A549 (cell line): Measurements from ENCODE around the gene ATP9B. TPM values are rescaled to one million over a fixed set of nuclear protein-coding genes. Genes with fewer than 3 reads are reported as not detected.
A peak's percentile ranks its signal among the peaks of the same experiment; 100 is the strongest.

Source experiments
- ATAC-seq, 2 experiments: fragments of 200-7000 bp in 1 of 2; fragments of >200 bp in 1 of 2; cut with Nextera tagmentation in 1 of 2; cut with Tn5 transposase in 1 of 2; 3 replicates each; pipeline versions ENCODE4 v1.8.0 to v1.9.1; 2018 to 2020; ENCODE audit warnings: mild to moderate bottlenecking in 1 of 2, moderate library complexity in 1 of 2
- CTCF ChIA-PET: fragments of 300-600 bp; sonication (Branson Sonifier 250); formaldehyde crosslinking; extraction: SDS; loops from one replicate; lab custom pipeline; 2021; ENCODE audit warnings: antibody characterized with exemption, inconsistent platforms; lab: Yijun Ruan, JAX
- POLR2A ChIA-PET: fragments of 350-600 bp; formaldehyde crosslinking; extraction: SDS; loops from one replicate; lab custom pipeline; 2021; ENCODE audit warnings: antibody characterized with exemption, inconsistent platforms; lab: Yijun Ruan, JAX
- DNase-seq, 2 experiments: peaks; one replicate each; pipeline versions ENCODE4 v3.0.0 to v3.0.0-alpha.2; 2011 to 2016; ENCODE audit warnings: low read depth in 1 of 2, low spot score in 1 of 2
- FAIRE-seq: peaks from 2 replicates; lab custom pipeline; 2011; peaks lifted over from hg19 to GRCh38; lab: Jason Lieb, UNC
- H3K27ac ChIP-seq, 2 experiments: fragments of >200 bp; sonication (Bioruptor Twin); formaldehyde crosslinking; 3 replicates each; pipeline ENCODE4 v1.5.1; 2016 to 2017
- H3K4me1 ChIP-seq: fragments of >200 bp; sonication (Bioruptor Twin); formaldehyde crosslinking; 3 replicates; pipeline ENCODE4 v1.6.1; 2016
- H3K4me2 ChIP-seq: fragments of >200 bp; sonication (Bioruptor Twin); formaldehyde crosslinking; 3 replicates; pipeline ENCODE4 v1.6.1; 2016
- H3K4me3 ChIP-seq: fragments of >200 bp; sonication (Bioruptor Twin); formaldehyde crosslinking; 3 replicates; pipeline ENCODE4 v1.5.1; 2016
- H3K9me3 ChIP-seq: fragments of >200 bp; sonication (Bioruptor Twin); formaldehyde crosslinking; 3 replicates; pipeline ENCODE4 v1.6.1; 2016
- BHLHE40 ChIP-seq: IDR thresholded peaks from 2 replicates; pipeline ENCODE4 v1.6.1; 2012; ENCODE audit warnings: low read depth, low read length, inconsistent platforms
- CEBPB ChIP-seq, 2 experiments: fragments of >200 bp in 1 of 2; sonication (Bioruptor Twin) in 1 of 2; formaldehyde crosslinking in 1 of 2; IDR thresholded peaks; 2 replicates each; pipeline ENCODE4 v1.6.1; 2012 to 2016
- EHF ChIP-seq: fragments of 250-450 bp; sonication (Bioruptor Pico); IDR thresholded peaks from 2 replicates; pipeline ENCODE4 v1.5.0; 2020; ENCODE audit warnings: mild to moderate bottlenecking
- ESRRA ChIP-seq: fragments of 150-350 bp; IDR thresholded peaks from 2 replicates; pipeline ENCODE4 v1.6.1; 2014; ENCODE audit warnings: mild to moderate bottlenecking, low read length, borderline replicate concordance
- HEYL ChIP-seq: fragments of 250-450 bp; sonication (Bioruptor Pico); IDR thresholded peaks from 2 replicates; pipeline ENCODE4 v1.8.0; 2021; ENCODE audit warnings: mild to moderate bottlenecking, moderate library complexity
- JUN ChIP-seq, 2 experiments: fragments of >200 bp; sonication (Bioruptor Twin); formaldehyde crosslinking; IDR thresholded peaks; 2 replicates in 1 of 2; 3 replicates in 1 of 2; pipeline ENCODE4 v1.6.1; 2016 to 2017
- KDM1A ChIP-seq: fragments of 200-600 bp; sonication (generic); IDR thresholded peaks from 2 replicates; pipeline ENCODE4 v1.6.1; 2016; ENCODE audit warnings: low read depth, mild to moderate bottlenecking
- MYC ChIP-seq: IDR thresholded peaks from 2 replicates; pipeline ENCODE4 v1.6.1; 2012; ENCODE audit warnings: mild to moderate bottlenecking, inconsistent platforms, low read length, improper control_type of control experiment, borderline replicate concordance
- RCOR1 ChIP-seq: fragments of 150-350 bp; IDR thresholded peaks from 2 replicates; pipeline ENCODE4 v1.6.1; 2014; ENCODE audit warnings: antibody characterized with exemption, low read length, low read depth
- SREBF2 ChIP-seq: fragments of 450-650 bp; IDR thresholded peaks from 2 replicates; pipeline ENCODE4 v1.6.1; 2014; ENCODE audit warnings: mild to moderate bottlenecking, moderate library complexity
- ZC3H11A ChIP-seq: fragments of 450-650 bp; IDR thresholded peaks from 2 replicates; pipeline ENCODE4 v1.6.1; 2014; ENCODE audit warnings: antibody characterized with exemption, mild to moderate bottlenecking
- ZSCAN20 ChIP-seq: fragments of 250-450 bp; sonication (Bioruptor Pico); IDR thresholded peaks from 2 replicates; pipeline ENCODE4 v1.8.0; 2022; ENCODE audit warnings: mild to moderate bottlenecking, moderate library complexity
- WGBS: methylation state at CpG from one replicate; pipeline ENCODE4 v1.1.6; 2017; ENCODE audit errors: missing lambda C conversion rate; 5-methylcytosine and 5-hydroxymethylcytosine counted together
- polyA plus RNA-seq, 4 experiments: library from polyadenylated mRNA; depleted of rRNA in 3 of 4; stranded (reverse); fragments of >200 nt; fragmentation: RNase III in 1 of 4; extraction: RNeasy Plus Mini Kit Qiagen cat#74134 plus additional on column Dnase treatment in 1 of 4; gene quantifications; 2 replicates in 3 of 4; 3 replicates in 1 of 4; pipeline ENCODE4 v1.2.3, GENCODE V29; 2011 to 2017
- TF ChIP-seq, protein P1 (sequence below): fragments of >200 bp; sonication (Bioruptor Twin); formaldehyde crosslinking; IDR thresholded peaks from 3 replicates; pipeline ENCODE4 v1.5.1; 2016
- TF ChIP-seq, protein P2 (sequence below): IDR thresholded peaks from 2 replicates; pipeline ENCODE4 v1.6.1; 2012; ENCODE audit warnings: low read depth, borderline replicate concordance

ATP9B gene
- polyA plus RNA-seq, 2 of the 4 experiments (the other 2 are of a cell fraction): 22.6 to 35.7 TPM

DNA sequence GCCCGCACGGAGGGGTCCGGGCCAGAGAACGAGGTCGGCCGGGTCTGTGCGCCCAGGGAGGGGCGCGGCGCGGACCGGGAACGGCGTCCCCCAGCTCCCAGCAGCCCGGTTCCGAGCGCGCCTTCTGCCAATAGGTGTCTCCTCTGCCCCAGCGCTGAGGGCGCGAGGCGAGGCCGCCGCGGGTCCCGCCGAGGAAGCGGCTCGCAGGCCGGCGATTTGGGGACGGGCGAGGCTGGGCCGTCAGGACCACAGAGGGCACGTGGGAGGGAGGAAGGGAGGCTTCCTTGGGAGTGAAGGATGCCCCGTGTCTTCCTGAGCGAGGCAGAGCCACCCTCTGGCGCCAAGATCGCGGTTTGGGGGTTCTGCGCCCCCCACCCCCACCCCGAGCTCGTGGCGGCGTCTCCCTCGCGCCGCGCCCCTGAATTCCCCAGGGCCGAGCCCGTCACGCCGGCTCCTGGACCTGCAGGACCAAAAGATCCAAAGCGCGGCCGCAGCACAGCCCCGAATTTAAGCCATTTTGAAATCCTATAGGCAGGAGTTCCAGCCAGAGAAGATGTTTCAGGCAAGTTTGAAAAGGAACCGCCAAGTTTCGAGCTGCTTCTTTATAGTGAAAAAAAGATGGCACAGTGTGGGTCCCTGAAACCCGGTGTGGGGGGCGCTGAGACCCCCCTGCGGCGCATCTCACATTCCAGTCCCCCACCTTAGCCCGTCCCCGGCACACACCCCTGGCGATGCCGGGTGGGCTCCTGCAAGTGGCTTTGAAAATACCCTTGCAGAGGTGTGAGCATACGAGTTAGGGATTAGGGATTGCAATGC is 327.4 kb downstream of the ATP9B start (continued):
- TF ChIP-seq, protein P1, sequence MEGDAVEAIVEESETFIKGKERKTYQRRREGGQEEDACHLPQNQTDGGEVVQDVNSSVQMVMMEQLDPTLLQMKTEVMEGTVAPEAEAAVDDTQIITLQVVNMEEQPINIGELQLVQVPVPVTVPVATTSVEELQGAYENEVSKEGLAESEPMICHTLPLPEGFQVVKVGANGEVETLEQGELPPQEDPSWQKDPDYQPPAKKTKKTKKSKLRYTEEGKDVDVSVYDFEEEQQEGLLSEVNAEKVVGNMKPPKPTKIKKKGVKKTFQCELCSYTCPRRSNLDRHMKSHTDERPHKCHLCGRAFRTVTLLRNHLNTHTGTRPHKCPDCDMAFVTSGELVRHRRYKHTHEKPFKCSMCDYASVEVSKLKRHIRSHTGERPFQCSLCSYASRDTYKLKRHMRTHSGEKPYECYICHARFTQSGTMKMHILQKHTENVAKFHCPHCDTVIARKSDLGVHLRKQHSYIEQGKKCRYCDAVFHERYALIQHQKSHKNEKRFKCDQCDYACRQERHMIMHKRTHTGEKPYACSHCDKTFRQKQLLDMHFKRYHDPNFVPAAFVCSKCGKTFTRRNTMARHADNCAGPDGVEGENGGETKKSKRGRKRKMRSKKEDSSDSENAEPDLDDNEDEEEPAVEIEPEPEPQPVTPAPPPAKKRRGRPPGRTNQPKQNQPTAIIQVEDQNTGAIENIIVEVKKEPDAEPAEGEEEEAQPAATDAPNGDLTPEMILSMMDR: peak; percentile 26; the same call in 1 of the 3 replicates
- TF ChIP-seq EHF (CRISPR knock-in tag): no peak
- TF ChIP-seq SREBF2: no peak
- no peak for TF ChIP-seq MYC

GRCh38 chr18:79397247-79397829 is 328.1 kb downstream of the ATP9B start:
- no peak overlapping the region for H3K27ac ChIP-seq
- no peaks in the 10 kb centered on the region for H3K4me1 ChIP-seq
- TF ChIP-seq ZC3H11A (no peak), ESRRA (no peak)
- ChIA-PET POLR2A (no interaction called here), CTCF (interaction anchor here (0.6 to 2.1 kb wide), 5 partner anchors 17 to 795 kb away, joined by 4 to 11 read pairs (median 5); no protein-coding TSS in a partner anchor)
- no peaks in the 10 kb centered on the region for H3K9me3 ChIP-seq
- ATAC-seq (no peak), FAIRE-seq (no peak), DNase-seq (no peak)
- no peak overlapping the region for H3K4me3 ChIP-seq
- no peak overlapping the region; the same call in 2 of the 3 replicates for H3K4me2 ChIP-seq
- 92% methylated on average over 26 of the region's 27 CpGs for WGBS

DNA sequence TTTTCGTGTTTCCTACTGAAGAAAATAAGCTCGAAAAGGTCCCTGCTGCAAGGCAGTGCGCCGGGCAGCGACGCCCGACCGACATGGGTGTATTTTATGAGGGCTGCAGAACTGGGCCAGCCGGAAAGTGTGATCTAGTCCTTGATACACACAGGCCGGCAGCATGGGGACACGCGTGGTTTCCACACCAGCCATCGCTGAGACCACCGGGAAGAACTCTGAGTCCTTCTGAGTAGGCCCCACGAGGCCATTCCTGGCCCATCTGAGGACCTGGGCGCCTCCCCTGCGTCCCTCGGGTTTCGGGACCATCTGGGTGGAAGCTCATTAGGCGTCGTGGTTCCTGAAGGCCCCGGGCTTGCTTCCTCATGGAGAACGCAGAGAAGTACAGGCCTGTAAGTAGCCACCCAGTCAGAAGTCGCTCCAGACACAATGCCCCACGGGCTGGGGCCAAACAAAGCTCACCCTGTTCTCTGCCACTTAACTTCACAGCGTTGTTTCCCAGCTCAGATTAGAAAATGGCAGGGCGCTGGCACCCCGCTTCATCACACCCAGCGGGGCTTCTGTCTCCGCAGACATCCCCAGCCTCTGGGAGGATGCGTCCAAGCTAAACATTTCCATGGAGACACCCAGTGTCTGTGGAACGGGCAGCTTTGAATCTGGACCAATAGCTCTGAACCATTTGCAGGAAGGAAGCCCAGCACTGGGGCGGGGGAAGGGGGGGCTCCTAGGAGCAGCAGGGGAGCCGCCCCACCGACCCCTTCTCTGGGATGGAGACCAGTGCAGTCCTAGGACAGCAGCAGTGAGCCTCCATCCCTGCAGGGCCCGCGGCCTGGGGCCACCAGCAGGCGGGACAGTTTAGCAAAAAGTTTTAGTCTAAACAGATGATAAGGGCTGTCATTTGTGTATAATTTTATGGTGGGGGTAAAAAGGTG is 328.9 kb downstream of the ATP9B start:
- TF ChIP-seq HEYL (CRISPR knock-in tag): no peak
- no peak for TF ChIP-seq CEBPB (IDR thresholded peaks at IDR 0.05)
- TF ChIP-seq, protein P2, sequence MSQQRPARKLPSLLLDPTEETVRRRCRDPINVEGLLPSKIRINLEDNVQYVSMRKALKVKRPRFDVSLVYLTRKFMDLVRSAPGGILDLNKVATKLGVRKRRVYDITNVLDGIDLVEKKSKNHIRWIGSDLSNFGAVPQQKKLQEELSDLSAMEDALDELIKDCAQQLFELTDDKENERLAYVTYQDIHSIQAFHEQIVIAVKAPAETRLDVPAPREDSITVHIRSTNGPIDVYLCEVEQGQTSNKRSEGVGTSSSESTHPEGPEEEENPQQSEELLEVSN: no peak
- no peak for TF ChIP-seq KDM1A
- no peak for TF ChIP-seq JUN (IDR thresholded peaks at IDR 0.05)
- no peaks in the 10 kb centered on the region for H3K4me1 ChIP-seq
- 92% methylated on average over 18 of the region's 38 CpGs for WGBS
- no peak overlapping the region for H3K27ac ChIP-seq
- ChIA-PET CTCF (interaction anchor here (0.9 to 2.1 kb wide), 3 partner anchors 17 to 132 kb away, joined by 4 to 11 read pairs (median 8); no protein-coding TSS in a partner anchor), POLR2A (no interaction called here)
- no peaks in the 10 kb centered on the region for H3K9me3 ChIP-seq
- DNase-seq: no peak
- H3K4me3 ChIP-seq: no peak overlapping the region
- FAIRE-seq: no peak
- no peak for ATAC-seq
- H3K4me2 ChIP-seq: no peak overlapping the region

- no peaks in the 10 kb centered on the region for H3K4me1 ChIP-seq
- WGBS: 81% methylated on average over 39 of the region's 79 CpGs
- no peak for ATAC-seq
- TF ChIP-seq RCOR1 (no peak), BHLHE40 (no peak), ZSCAN20 (CRISPR knock-in tag) (no peak)
- H3K4me2 ChIP-seq: peak overlapping the region; percentile 90
- peak overlapping the region; percentile 81 to 98 for H3K27ac ChIP-seq
- CTCF ChIA-PET: no interaction called here
- peak overlapping the region; percentile 78 for H3K4me3 ChIP-seq
- no peak for FAIRE-seq
- no peaks in the 10 kb centered on the region for H3K9me3 ChIP-seq
- POLR2A ChIA-PET: no interaction called here
- DNase-seq: no peak
Observed at GRCh38 chr18:79399275-79400081, 330.3 kb downstream of the ATP9B start.
